Gastroesophageal sphincter (tissue), 3 donors: ENCODE measurements around the gene DPP6.

Experiments
- POLR2A ChIP-seq, 2 donors: fragments of 450-650 bp; IDR thresholded peaks; one replicate each; pipeline ENCODE4 v1.6.1; 2017; ENCODE audit warnings: antibody characterized with exemption in 2 of 2, mild to moderate bottlenecking in 2 of 2, moderate library complexity in 1 of 2
- TF ChIP-seq, protein P1 (sequence below), 4 experiments: fragments of 200-600 bp in 2 of 4; fragments of 450-650 bp in 2 of 4; sonication (generic) in 1 of 4; IDR thresholded peaks; one replicate each; pipeline ENCODE4 v1.5.1; 2017 to 2019; ENCODE audit warnings: antibody characterized with exemption in 4 of 4, mild to moderate bottlenecking in 2 of 4, moderate library complexity in 2 of 4

DNA sequence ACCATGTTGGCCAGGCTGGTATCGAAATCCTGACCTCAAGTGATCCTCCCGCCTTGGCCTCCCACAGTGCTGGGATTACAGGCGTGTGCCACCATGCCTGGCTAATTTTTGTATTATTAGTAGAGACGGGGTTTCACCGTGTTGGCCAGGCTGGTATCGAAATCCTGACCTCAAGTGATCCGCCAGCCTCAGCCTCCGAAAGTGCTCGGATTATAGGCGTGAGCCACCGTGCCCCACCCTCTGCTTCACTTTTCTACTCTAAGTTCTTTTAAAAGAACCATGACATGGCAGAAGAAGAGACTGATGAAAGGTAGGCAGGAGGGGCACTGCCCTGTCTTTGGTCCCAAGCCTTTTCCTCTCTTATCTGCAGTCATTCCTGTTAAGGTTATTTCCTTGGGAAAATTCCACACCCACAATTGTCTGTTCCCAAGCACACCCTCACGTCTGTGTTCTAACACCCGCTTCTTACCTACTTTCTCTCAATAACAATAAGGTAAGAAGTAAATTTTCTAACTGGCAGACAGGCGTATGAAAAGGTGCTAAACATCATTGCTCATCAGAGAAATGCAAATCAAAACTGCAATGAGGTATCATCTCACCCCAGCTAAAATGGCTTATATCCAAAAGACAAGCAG lies 291.7 kb downstream of the DPP6 start:
- TF ChIP-seq POLR2A (IDR thresholded peaks at IDR 0.05): no peak
- TF ChIP-seq, protein P1, sequence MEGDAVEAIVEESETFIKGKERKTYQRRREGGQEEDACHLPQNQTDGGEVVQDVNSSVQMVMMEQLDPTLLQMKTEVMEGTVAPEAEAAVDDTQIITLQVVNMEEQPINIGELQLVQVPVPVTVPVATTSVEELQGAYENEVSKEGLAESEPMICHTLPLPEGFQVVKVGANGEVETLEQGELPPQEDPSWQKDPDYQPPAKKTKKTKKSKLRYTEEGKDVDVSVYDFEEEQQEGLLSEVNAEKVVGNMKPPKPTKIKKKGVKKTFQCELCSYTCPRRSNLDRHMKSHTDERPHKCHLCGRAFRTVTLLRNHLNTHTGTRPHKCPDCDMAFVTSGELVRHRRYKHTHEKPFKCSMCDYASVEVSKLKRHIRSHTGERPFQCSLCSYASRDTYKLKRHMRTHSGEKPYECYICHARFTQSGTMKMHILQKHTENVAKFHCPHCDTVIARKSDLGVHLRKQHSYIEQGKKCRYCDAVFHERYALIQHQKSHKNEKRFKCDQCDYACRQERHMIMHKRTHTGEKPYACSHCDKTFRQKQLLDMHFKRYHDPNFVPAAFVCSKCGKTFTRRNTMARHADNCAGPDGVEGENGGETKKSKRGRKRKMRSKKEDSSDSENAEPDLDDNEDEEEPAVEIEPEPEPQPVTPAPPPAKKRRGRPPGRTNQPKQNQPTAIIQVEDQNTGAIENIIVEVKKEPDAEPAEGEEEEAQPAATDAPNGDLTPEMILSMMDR (IDR thresholded peaks at IDR 0.05): no peak
